Fibroblast of lung (primary cell): ENCODE measurements around the gene PLAC1. TPM values are rescaled to one million over a fixed set of nuclear protein-coding genes. Genes with fewer than 3 reads are reported as not detected.

ENCODE experiments used
- DNase-seq, 2 donors: peaks; one replicate each; pipeline versions ENCODE4 v3.0.0 to v3.0.0-alpha.2; 2010; ENCODE audit warnings: low read depth in 2 of 2
- H2AFZ ChIP-seq: 2 replicates; pipeline ENCODE4 v1.5.1; 2012; ENCODE audit warnings: low read length, control low read depth, inconsistent platforms
- H3K27ac ChIP-seq: 2 replicates; pipeline ENCODE4 v1.5.1; 2011; ENCODE audit warnings: low read length, control low read depth; ENCODE audit not compliant: insufficient read depth
- H3K27me3 ChIP-seq: 2 replicates; pipeline ENCODE4 v1.5.1; 2011; ENCODE audit warnings: mild to moderate bottlenecking, low read length; ENCODE audit not compliant: control insufficient read depth, insufficient read depth
- H3K36me3 ChIP-seq: 2 replicates; pipeline ENCODE4 v1.5.1; 2011; ENCODE audit warnings: low read length; ENCODE audit not compliant: control insufficient read depth, insufficient read depth
- H3K4me1 ChIP-seq: 2 replicates; pipeline ENCODE4 v1.5.1; 2011; ENCODE audit warnings: low read length; ENCODE audit not compliant: control insufficient read depth, insufficient read depth; ENCODE audit errors: extremely low read depth
- H3K4me2 ChIP-seq: 2 replicates; pipeline ENCODE4 v1.5.1; 2011; ENCODE audit warnings: low read length, control low read depth; ENCODE audit not compliant: insufficient read depth; ENCODE audit errors: extremely low read depth
- H3K4me3 ChIP-seq, 4 experiments: fragments of 200-600 bp in 1 of 4; sonication (generic) in 1 of 4; replicated peaks in 1 of 4; 2 replicates each; pipeline ENCODE4 v1.5.1; 2011 to 2016; ENCODE audit warnings: low read length in 4 of 4, low read depth in 3 of 4, mild to moderate bottlenecking in 3 of 4, control low read depth in 2 of 4, inconsistent platforms in 1 of 4, mixed read lengths in 1 of 4; ENCODE audit not compliant: insufficient read depth in 1 of 4; ENCODE audit errors: control extremely low read depth in 1 of 4
- H3K79me2 ChIP-seq: 2 replicates; pipeline ENCODE4 v1.5.1; 2012; ENCODE audit warnings: mild to moderate bottlenecking, low read length, inconsistent platforms; ENCODE audit not compliant: control insufficient read depth, insufficient read depth
- H3K9ac ChIP-seq: 2 replicates; pipeline ENCODE4 v1.5.1; 2011; ENCODE audit warnings: mild to moderate bottlenecking, low read length, control low read depth; ENCODE audit not compliant: insufficient read depth
- H3K9me3 ChIP-seq: 2 replicates; pipeline ENCODE4 v1.5.1; 2012; ENCODE audit warnings: low read depth, low read length; ENCODE audit not compliant: control insufficient read depth, insufficient read depth
- H4K20me1 ChIP-seq: 2 replicates; pipeline ENCODE4 v1.5.1; 2011; ENCODE audit warnings: low read length; ENCODE audit not compliant: control insufficient read depth, insufficient read depth; ENCODE audit errors: extremely low read depth
- EZH2 ChIP-seq: IDR thresholded peaks from 2 replicates; pipeline ENCODE4 v1.5.1; 2012; ENCODE audit warnings: low read length, control low read depth, mild to moderate bottlenecking; ENCODE audit errors: missing control alignments
- polyA plus RNA-seq, 2 donors: library from polyadenylated mRNA; depleted of rRNA in 1 of 2; stranded (reverse) in 1 of 2; unstranded in 1 of 2; fragments of >200 nt; gene quantifications; 2 replicates each; pipeline ENCODE4 v1.2.1, GENCODE V29; 2011 to 2012; ENCODE audit warnings: missing spikeins in 1 of 2
- total RNA-seq: library from RNA; depleted of rRNA; stranded (reverse); fragments of >200 nt; gene quantifications from 2 replicates; pipeline ENCODE4 v1.2.1, GENCODE V29; 2014
- TF ChIP-seq, protein P1 (sequence below), 2 donors: IDR thresholded peaks in 1 of 2; conservative IDR thresholded peaks in 1 of 2; 1 replicate in 1 of 2; 2 replicates in 1 of 2; pipeline ENCODE4 v1.5.1; 2011 to 2012; ENCODE audit warnings: low read length in 2 of 2, control low read depth in 1 of 2, inconsistent platforms in 1 of 2, low read depth in 1 of 2, mild to moderate bottlenecking in 1 of 2

Gene PLAC1
- total and polyA plus RNA-seq, 2 donors (not counting 1 experiment from before 2014, with no cell fraction given): 0.17 to 0.22 TPM

DNA sequence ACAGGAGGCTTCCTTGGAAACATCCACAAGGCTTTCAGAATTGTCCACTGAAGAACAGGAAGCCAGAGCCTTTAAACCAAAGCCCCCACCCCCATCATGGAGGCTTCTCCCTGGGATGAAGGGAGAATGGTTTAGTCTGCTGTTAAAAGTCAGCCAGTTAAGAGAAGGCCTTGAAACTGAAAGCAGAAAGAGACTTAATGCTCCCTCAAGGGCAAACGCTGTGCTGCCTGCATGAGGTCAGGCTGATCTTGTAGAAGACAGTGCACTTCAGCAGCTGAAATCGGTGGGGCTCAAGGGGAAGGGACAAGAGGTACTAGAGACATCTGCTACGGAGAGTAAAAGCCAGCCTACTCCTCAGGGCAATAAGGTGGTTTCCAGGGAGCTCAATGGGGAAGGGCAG lies 129.3 kb downstream of the PLAC1 start:
- TF ChIP-seq, protein P1, sequence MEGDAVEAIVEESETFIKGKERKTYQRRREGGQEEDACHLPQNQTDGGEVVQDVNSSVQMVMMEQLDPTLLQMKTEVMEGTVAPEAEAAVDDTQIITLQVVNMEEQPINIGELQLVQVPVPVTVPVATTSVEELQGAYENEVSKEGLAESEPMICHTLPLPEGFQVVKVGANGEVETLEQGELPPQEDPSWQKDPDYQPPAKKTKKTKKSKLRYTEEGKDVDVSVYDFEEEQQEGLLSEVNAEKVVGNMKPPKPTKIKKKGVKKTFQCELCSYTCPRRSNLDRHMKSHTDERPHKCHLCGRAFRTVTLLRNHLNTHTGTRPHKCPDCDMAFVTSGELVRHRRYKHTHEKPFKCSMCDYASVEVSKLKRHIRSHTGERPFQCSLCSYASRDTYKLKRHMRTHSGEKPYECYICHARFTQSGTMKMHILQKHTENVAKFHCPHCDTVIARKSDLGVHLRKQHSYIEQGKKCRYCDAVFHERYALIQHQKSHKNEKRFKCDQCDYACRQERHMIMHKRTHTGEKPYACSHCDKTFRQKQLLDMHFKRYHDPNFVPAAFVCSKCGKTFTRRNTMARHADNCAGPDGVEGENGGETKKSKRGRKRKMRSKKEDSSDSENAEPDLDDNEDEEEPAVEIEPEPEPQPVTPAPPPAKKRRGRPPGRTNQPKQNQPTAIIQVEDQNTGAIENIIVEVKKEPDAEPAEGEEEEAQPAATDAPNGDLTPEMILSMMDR (conservative IDR thresholded peaks at IDR 0.05 in 1 of 2, IDR thresholded peaks at IDR 0.05 in 1 of 2; ENCODE audit: low read depth in 1 of 2, low read length in 2 of 2): no peak
- no peak for TF ChIP-seq EZH2
- no peak overlapping the region for H3K27ac ChIP-seq
- H3K4me1 ChIP-seq: no peaks in the 10 kb centered on the region
- H3K27me3 ChIP-seq: no peaks in the 10 kb centered on the region
- H4K20me1 ChIP-seq: no peaks in the 10 kb centered on the region
- no peak overlapping the region for H3K4me2 ChIP-seq
- no peak for DNase-seq
- H3K9me3 ChIP-seq: no peaks in the 10 kb centered on the region
- H3K79me2 ChIP-seq: no peaks in the 10 kb centered on the region
- no peaks in the 10 kb centered on the region for H3K36me3 ChIP-seq
- H2AFZ ChIP-seq: no peak overlapping the region
- H3K9ac ChIP-seq: no peak overlapping the region
- no peak overlapping the region for H3K4me3 ChIP-seq

DNA sequence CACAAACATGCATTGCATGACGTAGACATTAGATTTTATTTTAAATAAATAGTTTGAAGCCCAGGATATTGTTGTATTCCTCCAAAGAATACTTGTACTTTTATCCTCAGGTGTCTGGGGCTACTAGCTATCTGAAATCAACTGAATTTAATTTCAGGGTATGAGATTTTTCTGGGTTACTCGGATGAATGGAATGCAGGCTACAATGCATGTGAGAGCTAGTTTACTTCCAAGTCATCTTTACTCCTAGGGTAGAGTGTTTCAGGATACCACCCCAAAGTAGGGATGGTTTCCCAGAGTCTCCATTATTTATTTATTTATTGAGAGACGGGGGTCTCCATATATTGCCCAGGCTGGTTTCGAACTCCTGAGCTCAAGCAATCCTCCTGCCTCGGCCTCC lies 131.9 kb downstream of the PLAC1 start:
- Histone ChIP-seq H4K20me1 (no peaks in the 10 kb centered on the region), H3K9ac (no peak overlapping the region), H3K27me3 (no peaks in the 10 kb centered on the region), H3K4me2 (no peak overlapping the region), H3K9me3 (no peaks in the 10 kb centered on the region), H3K27ac (no peak overlapping the region), H3K4me1 (no peaks in the 10 kb centered on the region), H2AFZ (no peak overlapping the region), H3K4me3 (no peak overlapping the region), H3K79me2 (no peaks in the 10 kb centered on the region), H3K36me3 (no peaks in the 10 kb centered on the region)
- peak in 1 of 2 donors; percentile 46 for DNase-seq
- no peak for TF ChIP-seq EZH2
- TF ChIP-seq, protein P1 (conservative IDR thresholded peaks at IDR 0.05 in 1 of 2, IDR thresholded peaks at IDR 0.05 in 1 of 2; ENCODE audit: low read depth in 1 of 2, low read length in 2 of 2): no peak

DNA sequence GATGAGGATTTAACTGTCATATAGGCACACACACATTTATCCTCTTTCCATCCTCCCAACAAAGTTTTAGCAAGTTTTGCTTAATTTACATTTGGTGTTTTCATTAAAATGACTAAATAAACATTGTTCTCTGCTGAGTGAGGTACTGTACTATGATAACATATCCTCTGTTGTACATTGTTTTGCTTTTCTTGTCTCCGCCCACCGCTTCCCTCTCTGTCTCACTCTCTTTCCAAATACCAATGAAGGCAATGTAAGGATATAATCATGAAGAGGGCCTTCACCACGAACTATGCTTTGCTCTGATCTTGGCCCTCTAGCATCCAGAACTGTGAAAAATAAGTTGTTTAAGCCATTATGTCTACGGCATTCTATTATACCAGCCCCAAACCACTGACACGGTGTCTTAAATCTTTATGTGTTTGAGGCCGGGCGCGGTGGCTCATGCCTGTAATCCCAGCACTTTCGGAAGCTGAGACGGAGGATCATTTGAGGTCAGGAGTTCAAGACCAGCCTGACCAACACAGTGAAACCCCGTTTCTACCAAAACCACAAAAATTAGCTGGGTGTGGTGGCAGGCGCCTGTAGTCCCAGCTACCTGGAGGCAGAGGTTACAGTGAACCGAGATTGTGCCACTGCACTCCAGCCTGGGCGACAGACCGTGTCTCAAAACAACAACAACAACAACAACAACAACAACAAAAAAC lies 133.0 kb downstream of the PLAC1 start:
- Histone ChIP-seq H3K79me2 (no peaks in the 10 kb centered on the region), H3K4me1 (no peaks in the 10 kb centered on the region), H3K9ac (no peak overlapping the region), H3K4me2 (no peak overlapping the region), H3K9me3 (no peaks in the 10 kb centered on the region), H3K36me3 (no peaks in the 10 kb centered on the region), H3K27ac (no peak overlapping the region), H3K4me3 (no peak overlapping the region), H3K27me3 (no peaks in the 10 kb centered on the region), H4K20me1 (no peaks in the 10 kb centered on the region), H2AFZ (no peak overlapping the region)
- DNase-seq: peak in 1 of 2 donors; percentile 40
- TF ChIP-seq, protein P1 (conservative IDR thresholded peaks at IDR 0.05 in 1 of 2, IDR thresholded peaks at IDR 0.05 in 1 of 2; ENCODE audit: low read depth in 1 of 2, low read length in 2 of 2): no peak
- no peak for TF ChIP-seq EZH2
